Smooth muscle cell (in vitro differentiated cells): ENCODE results near the gene MCF2. TPM values are rescaled to one million over a fixed set of nuclear protein-coding genes. Genes with fewer than 3 reads are reported as not detected.

ENCODE experiments used
- polyA plus RNA-seq: library from polyadenylated mRNA; unstranded; fragments of >200 nt; fragmentation: Nextera tagmentation; extraction: Ambion mirVana; gene quantifications from 2 replicates; pipeline ENCODE4 v1.2.1, GENCODE V29; 2016
- small RNA-seq: library from RNA; depleted of rRNA; stranded (forward); fragments of <200 nt; gene quantifications from one replicate; pipeline ENCODE3, GENCODE V24; 2014
- total RNA-seq: library from RNA; depleted of rRNA; stranded (reverse); fragments of >200 nt; gene quantifications from 2 replicates; pipeline ENCODE4 v1.2.3, GENCODE V29; 2014

The MCF2 gene
- total and polyA plus RNA-seq, 2 experiments from 2014 or later, result 0.18 TPM; not detected in 1

Small RNAs within 50 kb of the gene (small RNA-seq; reads per million reads assigned to genes)
- not detected for gene RF01210

Other genes with a start within 250 kb of the MCF2 start
- not detected in 2 replicates for gene F9, start 177.4 kb downstream of the MCF2 start, total RNA-seq
- not detected in 2 replicates for gene F9, start 177.4 kb downstream of the MCF2 start, polyA plus RNA-seq
- gene ATP11C, start 224.9 kb upstream of the MCF2 start, total RNA-seq, result 17.1 and 20.7 TPM in 2 replicates
- 3.2 and 4.8 TPM in 2 replicates for gene ATP11C, start 224.9 kb upstream of the MCF2 start, polyA plus RNA-seq